Neuronal stem cell (in vitro differentiated cells): ENCODE measurements around the gene WDR86.

Source experiments
- DNase-seq: peaks from one replicate; pipeline ENCODE4 v3.0.0-alpha.2; 2013; ENCODE audit warnings: low spot score
- H2AFZ ChIP-seq: one replicate; pipeline ENCODE4 v1.6.1; 2013; ENCODE audit warnings: mild to moderate bottlenecking, low read length, inconsistent platforms
- H2AK5ac ChIP-seq: 2 replicates; pipeline ENCODE4 v1.6.1; 2013; ENCODE audit warnings: low read depth, mild to moderate bottlenecking, inconsistent platforms, low read length, moderate library complexity, mixed read lengths
- H2BK120ac ChIP-seq: 2 replicates; pipeline ENCODE4 v1.6.1; 2013; ENCODE audit warnings: low read depth, mild to moderate bottlenecking, inconsistent platforms, low read length, moderate library complexity, mixed read lengths
- H2BK12ac ChIP-seq: one replicate; pipeline ENCODE4 v1.6.1; 2013; ENCODE audit warnings: low read length, inconsistent platforms
- H2BK15ac ChIP-seq: 2 replicates; pipeline ENCODE4 v1.6.1; 2013; ENCODE audit warnings: mild to moderate bottlenecking, low read length, inconsistent platforms, mixed read lengths
- H2BK5ac ChIP-seq: one replicate; pipeline ENCODE4 v1.6.1; 2013; ENCODE audit warnings: inconsistent platforms, mild to moderate bottlenecking, low read length, moderate library complexity
- H3K14ac ChIP-seq: one replicate; pipeline ENCODE4 v1.6.1; 2013; ENCODE audit warnings: low read length, inconsistent platforms
- H3K18ac ChIP-seq: 2 replicates; pipeline ENCODE4 v1.6.1; 2013; ENCODE audit warnings: low read length, inconsistent platforms
- H3K23ac ChIP-seq: 2 replicates; pipeline ENCODE4 v1.6.1; 2013; ENCODE audit warnings: low read depth, mild to moderate bottlenecking, mixed read lengths, low read length, inconsistent platforms; ENCODE audit not compliant: poor library complexity
- H3K27ac ChIP-seq: replicated peaks from 3 replicates; pipeline ENCODE4 v1.5.1; 2013; ENCODE audit warnings: low read length, inconsistent platforms
- H3K27me3 ChIP-seq, 3 experiments: 2 replicates each; pipeline ENCODE4 v1.6.1; 2013; ENCODE audit warnings: low read length in 3 of 3, mild to moderate bottlenecking in 2 of 3, inconsistent platforms in 1 of 3, low read depth in 1 of 3, mixed read lengths in 1 of 3, moderate library complexity in 1 of 3; ENCODE audit not compliant: control insufficient read depth in 3 of 3, insufficient read depth in 3 of 3
- H3K36me3 ChIP-seq, 2 donors: replicated peaks in 1 of 2; 2 replicates each; pipeline ENCODE4 v1.6.1; 2013; ENCODE audit warnings: low read length in 2 of 2; ENCODE audit not compliant: control insufficient read depth in 2 of 2, insufficient read depth in 2 of 2
- H3K4ac ChIP-seq: 2 replicates; pipeline ENCODE4 v1.6.1; 2013; ENCODE audit warnings: inconsistent platforms, mild to moderate bottlenecking, low read length, moderate library complexity
- H3K4me1 ChIP-seq, 2 donors: 1 replicate in 1 of 2; 2 replicates in 1 of 2; pipeline ENCODE4 v1.6.1; 2013; ENCODE audit warnings: low read length in 2 of 2, low read depth in 1 of 2; ENCODE audit not compliant: control insufficient read depth in 2 of 2, insufficient read depth in 1 of 2
- H3K4me2 ChIP-seq: one replicate; pipeline ENCODE4 v1.6.1; 2013; ENCODE audit warnings: mild to moderate bottlenecking, low read length, inconsistent platforms; ENCODE audit not compliant: insufficient read depth, poor library complexity, severe bottlenecking
- H3K4me3 ChIP-seq, 2 donors: 2 replicates each; pipeline ENCODE4 v1.5.1; 2013; ENCODE audit warnings: low read length in 2 of 2, mild to moderate bottlenecking in 2 of 2, inconsistent platforms in 1 of 2, moderate library complexity in 1 of 2
- H3K79me1 ChIP-seq: one replicate; pipeline ENCODE4 v1.6.1; 2013; ENCODE audit warnings: low read depth, mild to moderate bottlenecking, inconsistent platforms, low read length, moderate library complexity
- H3K9ac ChIP-seq: one replicate; pipeline ENCODE4 v1.6.1; 2013; ENCODE audit warnings: mild to moderate bottlenecking, low read depth, low read length, inconsistent platforms; ENCODE audit not compliant: poor library complexity
- H3K9me3 ChIP-seq, 2 donors: replicated peaks in 1 of 2; 2 replicates each; pipeline versions ENCODE3 to v1.6.1; 2013; ENCODE audit warnings: low read length in 2 of 2, mild to moderate bottlenecking in 2 of 2, inconsistent platforms in 1 of 2, low read depth in 1 of 2, mixed read lengths in 1 of 2, moderate library complexity in 1 of 2; ENCODE audit not compliant: control insufficient read depth in 2 of 2, insufficient read depth in 1 of 2
- H4K8ac ChIP-seq: one replicate; pipeline ENCODE4 v1.6.1; 2013; ENCODE audit warnings: low read depth, mild to moderate bottlenecking, inconsistent platforms, low read length, moderate library complexity
- H4K91ac ChIP-seq: one replicate; pipeline ENCODE4 v1.6.1; 2013; ENCODE audit warnings: low read length, low read depth, mild to moderate bottlenecking, inconsistent platforms; ENCODE audit not compliant: poor library complexity
- WGBS, 2 donors: extraction: QIAGEN DNeasy Blood & Tissue Kit; methylation state at CpG; one replicate each; pipeline ENCODE4 v1.1.7; 2013; ENCODE audit warnings: missing lambda C conversion rate in 2 of 2, mixed read lengths in 1 of 2; ENCODE audit not compliant: insufficient read length in 2 of 2, insufficient replicate concordance in 1 of 2; ENCODE audit errors: extremely low coverage in 2 of 2; 5-methylcytosine and 5-hydroxymethylcytosine counted together

WDR86 gene

DNA sequence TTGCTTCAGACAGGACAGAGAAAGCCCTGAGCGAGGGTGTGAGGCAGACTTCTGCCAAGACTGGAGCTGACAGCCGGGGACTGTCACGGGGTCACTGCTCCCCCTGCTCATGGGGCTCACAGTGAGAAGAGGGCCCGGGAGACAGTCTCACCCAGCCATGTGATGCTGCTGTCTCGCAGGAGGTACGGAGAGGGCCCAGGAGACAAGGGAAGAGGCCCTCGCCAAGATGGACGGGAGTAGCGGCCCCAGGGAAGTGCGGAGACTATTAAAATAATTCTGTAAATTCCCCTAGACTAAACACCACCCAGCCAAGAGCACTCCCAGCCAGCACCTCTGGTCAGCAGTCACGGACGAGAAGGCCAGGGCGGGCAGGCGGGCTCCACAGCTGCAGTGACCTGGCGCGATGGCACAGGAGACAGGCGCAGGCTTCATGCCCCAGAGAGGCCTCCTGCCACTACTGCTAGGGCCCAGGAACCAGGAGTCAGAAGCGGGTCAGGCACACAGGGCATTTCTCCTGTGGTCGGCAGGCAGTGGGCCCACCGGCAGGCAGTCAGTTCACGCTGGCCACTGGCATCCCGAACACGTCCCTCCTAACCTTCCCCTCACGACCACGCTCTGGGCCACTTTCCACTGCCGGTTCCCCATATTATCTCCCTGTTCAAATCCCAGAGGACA is 24.1 kb downstream of the WDR86 start:
- no peak overlapping the region for H2BK12ac ChIP-seq
- H3K23ac ChIP-seq: peak overlapping the region; percentile 65
- peaks cover 0 to 19% (median 9%) of the 10 kb centered on the region in 3 experiments for H3K27me3 ChIP-seq
- H3K9me3 ChIP-seq: no peaks in the 10 kb centered on the region
- H3K9ac ChIP-seq: peak overlapping the region; percentile 72
- H2BK120ac ChIP-seq: no peak overlapping the region
- peaks cover 0 to 12% of the 10 kb centered on the region in 2 donors for H3K4me1 ChIP-seq
- DNase-seq: no peak
- H2BK5ac ChIP-seq: peak overlapping the region; percentile 35
- H2AFZ ChIP-seq: no peak overlapping the region
- H3K18ac ChIP-seq: peak overlapping the region; percentile 38
- no peak overlapping the region for H3K4me3 ChIP-seq
- H3K79me1 ChIP-seq: peaks cover 2% of the 10 kb centered on the region
- no peak overlapping the region for H3K4ac ChIP-seq
- H3K36me3 ChIP-seq: peaks cover 5 to 6% of the 10 kb centered on the region in 2 donors
- no peak overlapping the region for H3K14ac ChIP-seq
- no peak overlapping the region for H2AK5ac ChIP-seq
- H2BK15ac ChIP-seq: no peak overlapping the region
- peak overlapping the region; percentile 30 for H4K91ac ChIP-seq
- no CpG with 5 or more reads among the region's 26 CpGs for WGBS, 2 donors
- no peak overlapping the region for H4K8ac ChIP-seq
- H3K27ac ChIP-seq: no peak overlapping the region
- H3K4me2 ChIP-seq: no peak overlapping the region

DNA sequence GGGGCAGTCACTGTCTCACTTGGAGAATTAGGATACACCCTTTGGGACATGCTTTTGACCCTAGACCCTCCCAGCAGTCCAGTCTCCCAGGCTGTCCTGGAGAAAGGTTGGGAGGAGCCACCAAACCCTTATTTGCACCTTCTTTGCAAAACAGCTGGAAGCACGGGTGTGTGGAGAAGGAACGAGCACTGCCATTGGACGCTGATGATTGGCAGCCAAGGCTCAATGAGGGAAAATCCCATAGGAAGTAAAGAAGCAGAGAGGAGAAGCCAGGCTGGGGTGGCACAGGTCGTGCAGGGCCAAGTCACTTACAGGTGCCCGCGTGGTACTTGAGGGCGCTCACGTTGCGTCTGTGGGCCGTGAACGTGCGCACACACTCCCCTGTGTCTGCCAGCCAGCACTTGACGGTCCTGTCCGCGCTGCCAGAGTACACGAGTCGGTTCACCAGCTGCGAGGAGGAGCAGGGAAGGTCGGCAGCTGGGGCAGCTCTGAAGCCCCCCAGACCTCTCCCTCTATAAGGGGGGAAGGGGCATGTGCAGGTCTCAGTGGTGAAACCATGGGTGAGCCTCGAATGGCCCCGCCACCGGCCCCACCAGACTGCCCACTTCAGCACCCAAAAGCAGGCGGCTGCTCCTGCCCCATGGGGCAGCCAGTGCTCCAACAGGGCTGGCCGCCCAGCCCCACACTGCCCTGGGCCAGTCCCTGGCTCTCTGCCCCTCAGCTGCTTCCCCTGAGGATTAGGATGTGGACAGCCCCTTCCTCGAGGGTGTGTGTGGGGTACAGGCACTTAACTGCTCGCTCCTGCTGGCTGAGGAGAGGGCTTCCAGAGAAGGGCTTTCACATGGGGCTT is 24.8 kb downstream of the WDR86 start:
- Histone ChIP-seq H3K23ac (no peak overlapping the region), H3K4me1 (peaks cover 0 to 13% of the 10 kb centered on the region in 2 donors), H2AFZ (no peak overlapping the region), H3K36me3 (peaks cover under 1 to 2% of the 10 kb centered on the region in 2 donors), H3K18ac (no peak overlapping the region), H3K9me3 (no peaks in the 10 kb centered on the region), H3K4me3 (no peak overlapping the region), H3K4ac (no peak overlapping the region), H3K79me1 (peaks cover 2% of the 10 kb centered on the region), H4K91ac (no peak overlapping the region), H3K9ac (peak overlapping the region; percentile 40), H2BK15ac (no peak overlapping the region), H2BK5ac (no peak overlapping the region), H3K27me3 (peaks cover 0 to 19% (median 9%) of the 10 kb centered on the region in 3 experiments), H2BK120ac (no peak overlapping the region), H2BK12ac (no peak overlapping the region), H3K4me2 (no peak overlapping the region), H3K14ac (no peak overlapping the region), H2AK5ac (peak overlapping the region; percentile 1), H3K27ac (no peak overlapping the region), H4K8ac (no peak overlapping the region)
- WGBS, 2 donors: no CpG with 5 or more reads among the region's 26 CpGs
- DNase-seq: no peak

DNA sequence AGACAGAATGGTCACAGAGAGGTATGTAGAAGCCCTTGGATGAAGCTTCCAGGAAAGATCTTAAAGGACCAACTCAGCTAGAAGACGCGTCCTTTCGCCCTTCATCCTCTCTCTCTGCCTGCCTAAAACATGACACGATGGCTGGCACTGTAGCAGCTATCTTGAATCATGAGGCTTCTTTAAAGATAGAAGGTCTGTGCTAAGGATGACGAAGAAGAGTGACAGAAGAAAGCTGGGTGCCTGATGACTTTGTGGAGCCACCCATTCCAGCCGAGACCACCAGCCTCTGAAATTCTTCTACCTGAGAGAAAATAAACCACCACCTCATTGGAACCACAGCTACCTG is 25.5 kb downstream of the WDR86 start:
- WGBS, 2 donors: no CpG with 5 or more reads among the region's 6 CpGs
- H3K36me3 ChIP-seq: peaks cover 7% of the 10 kb centered on the region in 2 donors
- no peak overlapping the region for H3K14ac ChIP-seq
- peaks cover 0 to 13% of the 10 kb centered on the region in 2 donors for H3K4me1 ChIP-seq
- no peak for DNase-seq
- peaks cover 2% of the 10 kb centered on the region for H3K79me1 ChIP-seq
- peaks cover 0 to 19% (median 9%) of the 10 kb centered on the region in 3 experiments for H3K27me3 ChIP-seq
- H3K4me2 ChIP-seq: no peak overlapping the region
- H2BK12ac ChIP-seq: no peak overlapping the region
- no peak overlapping the region for H2AK5ac ChIP-seq
- H3K9me3 ChIP-seq: no peaks in the 10 kb centered on the region
- no peak overlapping the region for H2BK5ac ChIP-seq
- no peak overlapping the region for H4K91ac ChIP-seq
- H3K27ac ChIP-seq: no peak overlapping the region
- H3K18ac ChIP-seq: no peak overlapping the region
- no peak overlapping the region for H2BK120ac ChIP-seq
- H3K4me3 ChIP-seq: no peak overlapping the region
- no peak overlapping the region for H3K23ac ChIP-seq
- no peak overlapping the region for H3K9ac ChIP-seq
- H4K8ac ChIP-seq: no peak overlapping the region
- no peak overlapping the region for H2AFZ ChIP-seq
- no peak overlapping the region for H3K4ac ChIP-seq
- H2BK15ac ChIP-seq: no peak overlapping the region
